Inflammatory macrophage treated with lipopolysaccharide for 4 hours (primary cell): ENCODE measurements around the gene RAB3GAP2.
A peak's percentile ranks its signal among the peaks of the same experiment; 100 is the strongest.
"Not testable (repeated sequence)": the region's sequence is repeated elsewhere in the genome, so short reads cannot be mapped to it uniquely, and the experiment has no call there.

Experiments used
- DNase-seq: peaks from one replicate; pipeline ENCODE4 v3.0.0-alpha.2; 2020

The RAB3GAP2 gene

GRCh38 chr1:220189750-220190347 lies 82.4 kb downstream of the RAB3GAP2 start:
- peak; percentile 16 for DNase-seq

DNA sequence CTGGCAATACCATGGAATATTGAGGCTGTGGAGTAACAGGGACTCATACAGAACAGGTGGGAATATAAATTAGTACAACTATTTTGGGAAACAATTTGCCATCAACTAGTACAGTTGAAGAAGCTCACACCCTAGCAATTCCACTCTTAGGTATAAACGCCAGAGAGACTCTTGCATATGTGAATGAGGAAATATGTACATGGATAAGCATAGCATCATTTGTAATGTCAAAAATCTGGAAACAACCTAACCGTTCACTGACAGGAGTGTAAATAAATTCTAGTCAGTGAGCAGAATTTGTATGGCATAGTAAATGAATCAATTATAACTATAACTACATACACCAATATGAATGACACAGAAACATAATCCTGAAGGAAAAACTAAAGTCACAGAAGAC lies 83.7 kb downstream of the RAB3GAP2 start:
- DNase-seq: no peak

GRCh38 chr1:220186752-220187151 lies 85.5 kb downstream of the RAB3GAP2 start:
- no peak for DNase-seq

- no peak for DNase-seq
Observed at GRCh38 chr1:220184506-220184905, 87.7 kb downstream of the RAB3GAP2 start.

DNA sequence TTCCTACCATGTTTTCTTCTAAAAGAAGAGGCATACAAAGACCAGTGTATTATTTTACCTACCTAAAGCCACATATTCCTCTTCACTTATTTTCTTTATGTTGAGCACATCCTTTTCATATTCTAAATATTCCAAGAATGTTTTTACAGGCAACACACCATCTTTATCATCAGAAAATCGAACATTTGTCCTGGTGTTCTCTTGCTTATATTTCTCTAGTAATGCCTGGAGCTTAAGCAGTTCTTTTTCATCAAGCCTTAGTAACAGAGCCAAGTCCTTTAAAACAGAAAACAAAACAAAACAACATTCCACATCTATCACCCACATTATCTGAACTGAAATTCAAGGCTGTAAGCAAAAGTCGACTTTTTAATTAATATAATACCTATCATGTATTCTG lies 89.6 kb downstream of the RAB3GAP2 start:
- no peak for DNase-seq

DNA sequence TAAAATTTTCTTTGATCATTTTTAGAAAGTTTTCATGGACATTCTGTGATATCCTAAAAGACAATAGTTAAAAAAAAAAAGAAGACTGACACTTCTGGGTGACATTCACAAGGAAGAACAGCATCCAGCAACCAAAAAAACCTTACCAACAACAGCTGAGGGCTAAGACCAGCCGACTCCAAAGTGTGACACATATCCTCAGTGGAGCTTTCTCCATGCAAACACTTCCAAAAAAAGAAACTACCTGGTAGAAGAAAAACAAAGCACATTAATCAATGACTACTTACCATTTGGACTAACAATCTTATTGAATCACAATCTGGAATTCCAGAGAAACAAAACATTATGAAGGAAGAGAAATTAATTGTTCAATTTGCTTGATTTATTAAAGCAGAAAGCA lies 90.1 kb downstream of the RAB3GAP2 start:
- DNase-seq: no peak

DNA sequence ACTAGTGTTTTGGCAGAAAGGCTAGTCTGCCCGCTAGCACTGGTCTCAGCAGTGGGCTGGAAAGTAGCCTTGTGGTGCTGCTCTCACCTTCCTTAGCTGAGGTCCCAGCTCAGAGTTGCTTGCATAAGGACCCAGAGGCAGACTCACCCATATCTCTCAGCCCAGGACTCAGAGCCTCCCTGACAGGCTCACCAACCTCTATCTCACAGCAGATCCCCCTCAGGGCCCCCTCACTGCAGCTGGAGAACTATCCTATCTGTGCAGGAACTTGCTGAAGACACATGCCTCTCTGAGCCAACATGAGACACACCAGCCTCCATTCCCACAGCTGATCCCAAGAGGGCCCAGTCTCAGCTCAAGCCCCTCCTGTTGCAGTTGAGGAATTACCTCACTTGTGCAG lies 95.7 kb downstream of the RAB3GAP2 start:
- DNase-seq: no peak

- DNase-seq: no peak
Observed at GRCh38 chr1:220170836-220171526, 101.3 kb downstream of the RAB3GAP2 start.

GRCh38 chr1:220169887-220170286 lies 102.4 kb downstream of the RAB3GAP2 start:
- DNase-seq: not testable (repeated sequence)

- DNase-seq: no peak
Observed at GRCh38 chr1:220166853-220167252, 105.4 kb downstream of the RAB3GAP2 start.

DNA sequence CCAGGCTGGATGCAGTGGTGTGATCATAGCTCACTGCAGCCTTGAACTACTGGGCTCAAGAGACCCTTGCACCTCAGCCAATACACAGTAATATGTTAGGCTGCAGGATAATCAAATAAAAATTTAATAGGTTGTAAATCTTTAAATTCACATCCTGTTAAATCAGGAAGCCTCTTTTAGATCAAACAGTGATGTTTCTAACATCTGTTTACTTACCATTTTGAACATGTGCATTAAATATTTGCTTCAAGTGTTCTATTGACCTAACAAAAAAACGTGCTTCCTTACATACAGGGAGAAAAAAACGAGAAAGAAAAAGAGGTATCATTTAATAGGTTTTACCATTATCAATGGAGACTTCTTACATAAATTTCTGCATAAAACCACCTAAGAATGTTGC lies 107.7 kb downstream of the RAB3GAP2 start:
- no peak for DNase-seq

- DNase-seq: no peak
Observed at GRCh38 chr1:220164116-220164515, 108.1 kb downstream of the RAB3GAP2 start.

DNA sequence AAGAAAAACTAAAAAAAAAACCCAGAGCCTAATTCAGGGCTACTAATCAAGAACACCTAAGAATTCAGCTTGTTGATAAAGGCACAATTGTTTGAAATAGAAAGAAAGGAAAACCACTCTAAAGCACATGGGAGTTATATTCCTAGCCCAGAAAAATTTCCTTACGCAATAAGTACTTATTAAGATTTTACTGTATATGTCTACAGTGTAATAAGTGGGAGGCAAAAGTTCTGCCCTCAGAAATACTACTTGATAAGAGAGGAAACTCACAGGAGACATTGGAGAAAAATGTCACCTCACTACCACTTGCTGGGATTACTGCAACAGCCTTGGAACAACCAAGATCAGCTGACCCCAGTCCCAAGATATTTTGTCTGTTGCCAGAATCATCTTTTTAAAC lies 112.2 kb downstream of the RAB3GAP2 start:
- DNase-seq: no peak

DNA sequence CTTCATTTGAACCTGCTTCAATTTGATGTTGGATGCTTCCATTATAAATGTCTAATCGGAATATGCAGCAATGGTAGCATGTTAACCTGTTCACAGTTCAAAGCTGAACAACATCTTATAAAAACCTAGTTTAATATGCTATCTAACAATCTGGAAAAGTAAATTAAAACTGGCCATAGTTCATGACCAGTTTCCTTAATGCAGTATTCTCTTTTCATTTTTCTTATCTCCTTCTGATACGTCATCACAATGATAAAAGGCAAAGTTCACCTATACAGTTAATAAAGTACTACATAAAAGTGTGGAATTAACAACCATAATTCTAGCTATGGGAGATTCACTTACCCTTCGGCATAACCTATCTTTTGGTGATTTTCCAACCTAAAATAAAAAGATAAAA lies 113.2 kb downstream of the RAB3GAP2 start:
- no peak for DNase-seq

GRCh38 chr1:220158530-220158929 lies 113.7 kb downstream of the RAB3GAP2 start:
- not testable (repeated sequence) for DNase-seq

GRCh38 chr1:220157738-220158137 lies 114.5 kb downstream of the RAB3GAP2 start:
- DNase-seq: no peak

- DNase-seq: no peak
Observed at GRCh38 chr1:220156620-220157146, 115.6 kb downstream of the RAB3GAP2 start.

GRCh38 chr1:220153147-220153546 lies 119.1 kb downstream of the RAB3GAP2 start:
- DNase-seq: no peak

GRCh38 chr1:220151454-220151853 lies 120.8 kb downstream of the RAB3GAP2 start:
- DNase-seq: no peak

GRCh38 chr1:220149742-220150141 lies 122.5 kb downstream of the RAB3GAP2 start:
- no peak for DNase-seq

- DNase-seq: no peak
Observed at GRCh38 chr1:220144051-220144450, 128.2 kb downstream of the RAB3GAP2 start.

DNA sequence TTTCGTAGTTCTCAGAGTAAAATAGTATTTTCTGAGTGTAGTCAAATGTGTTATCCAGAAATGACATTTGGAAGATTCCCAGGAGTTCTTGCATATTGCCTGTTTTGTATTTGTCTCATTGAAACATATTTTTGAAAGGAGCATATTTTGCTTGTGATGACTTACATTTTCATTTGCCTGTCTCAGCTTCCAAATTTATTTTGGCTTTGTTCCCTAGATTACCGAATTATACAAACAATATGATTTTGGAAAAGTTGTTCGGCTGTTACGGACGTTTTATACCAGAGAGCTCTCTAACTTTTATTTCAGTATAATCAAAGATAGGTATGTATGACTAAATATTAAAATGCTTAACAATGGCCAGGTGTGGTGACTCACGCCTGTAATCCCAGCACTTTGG lies 132.3 kb downstream of the RAB3GAP2 start:
- DNase-seq: no peak

DNA sequence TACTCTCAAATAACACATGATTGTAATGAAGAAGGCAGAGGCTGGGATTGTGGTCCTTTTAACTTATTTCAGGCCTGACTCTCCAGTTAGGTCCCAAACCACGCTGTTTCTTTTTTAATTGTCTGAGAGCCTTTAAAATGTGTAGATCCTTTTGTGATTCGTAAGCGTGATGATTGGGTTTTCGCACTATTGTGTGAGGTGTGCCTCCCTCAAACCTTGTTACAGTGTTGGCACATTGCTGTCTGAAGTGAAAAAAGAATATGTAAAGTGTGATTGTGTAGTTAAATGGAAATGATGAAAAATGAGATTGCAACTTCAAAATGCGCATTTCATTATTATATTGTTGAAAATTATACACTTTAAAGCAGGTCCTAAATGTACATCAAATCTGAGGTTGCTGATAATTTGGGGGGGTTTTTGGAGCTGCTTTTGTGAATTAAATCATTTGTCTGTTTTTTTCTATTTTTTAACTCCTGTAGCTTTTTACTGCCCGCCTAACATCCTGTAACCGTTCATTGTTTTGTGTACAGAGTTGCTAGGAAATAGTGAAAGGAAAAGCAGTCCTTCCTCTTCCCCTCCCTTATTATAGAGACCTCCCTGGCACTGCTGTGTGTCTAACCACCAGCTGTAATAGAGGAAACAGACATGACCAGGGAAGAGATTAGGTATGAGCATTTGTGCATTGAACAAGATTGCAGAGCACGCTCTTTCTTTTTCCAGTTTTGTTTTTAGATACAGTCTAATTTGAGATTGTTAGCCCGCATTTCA lies 135.1 kb downstream of the RAB3GAP2 start:
- peak; percentile 23 for DNase-seq

GRCh38 chr1:220135755-220136154 lies 136.5 kb downstream of the RAB3GAP2 start:
- no peak for DNase-seq
